ENCODE results near the gene TMEM209.

The TMEM209 gene

GRCh38 chr7:130143334-130143732, 61.9 kb downstream of the TMEM209 start:
- Histone ChIP-seq H3F3A (ENCODE audit: low read depth) (no peaks in the 10 kb centered on the region), H3K9me2 (replicated peaks; ENCODE audit: low read depth, low read length) (no peaks in the 10 kb centered on the region), H3K4me2 (ENCODE audit: low read depth, low read length, poor library complexity, severe bottlenecking) (no peak overlapping the region), H3K4me1 (ENCODE audit: insufficient read depth, low read length, poor library complexity, severe bottlenecking) (peaks cover 6% of the 10 kb centered on the region), H3K27me3 (ENCODE audit: insufficient read depth, low read length, poor library complexity, severe bottlenecking) (no peaks in the 10 kb centered on the region), H3K4me3 (ENCODE audit: low read length, poor library complexity, severe bottlenecking) (no peak overlapping the region), H3K9ac (ENCODE audit: low read depth, low read length, poor library complexity, severe bottlenecking) (no peak overlapping the region), H3K9me3 (ENCODE audit: insufficient read depth, low read depth, low read length) (no peaks in the 10 kb centered on the region), H3K36me3 (ENCODE audit: insufficient read depth, low read length) (no peaks in the 10 kb centered on the region), H2AFZ (ENCODE audit: low read length) (no peak overlapping the region), H3K79me2 (ENCODE audit: insufficient read depth, low read length) (no peaks in the 10 kb centered on the region), H4K20me1 (ENCODE audit: insufficient read depth, low read length, poor library complexity, severe bottlenecking) (no peaks in the 10 kb centered on the region)
- TF ChIP-seq EZH2phosphoT487 (IDR thresholded peaks at IDR 0.05; ENCODE audit: borderline replicate concordance) = no peak
- TF ChIP-seq, protein P1, sequence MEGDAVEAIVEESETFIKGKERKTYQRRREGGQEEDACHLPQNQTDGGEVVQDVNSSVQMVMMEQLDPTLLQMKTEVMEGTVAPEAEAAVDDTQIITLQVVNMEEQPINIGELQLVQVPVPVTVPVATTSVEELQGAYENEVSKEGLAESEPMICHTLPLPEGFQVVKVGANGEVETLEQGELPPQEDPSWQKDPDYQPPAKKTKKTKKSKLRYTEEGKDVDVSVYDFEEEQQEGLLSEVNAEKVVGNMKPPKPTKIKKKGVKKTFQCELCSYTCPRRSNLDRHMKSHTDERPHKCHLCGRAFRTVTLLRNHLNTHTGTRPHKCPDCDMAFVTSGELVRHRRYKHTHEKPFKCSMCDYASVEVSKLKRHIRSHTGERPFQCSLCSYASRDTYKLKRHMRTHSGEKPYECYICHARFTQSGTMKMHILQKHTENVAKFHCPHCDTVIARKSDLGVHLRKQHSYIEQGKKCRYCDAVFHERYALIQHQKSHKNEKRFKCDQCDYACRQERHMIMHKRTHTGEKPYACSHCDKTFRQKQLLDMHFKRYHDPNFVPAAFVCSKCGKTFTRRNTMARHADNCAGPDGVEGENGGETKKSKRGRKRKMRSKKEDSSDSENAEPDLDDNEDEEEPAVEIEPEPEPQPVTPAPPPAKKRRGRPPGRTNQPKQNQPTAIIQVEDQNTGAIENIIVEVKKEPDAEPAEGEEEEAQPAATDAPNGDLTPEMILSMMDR (conservative IDR thresholded peaks at IDR 0.05; ENCODE audit: low read length) = no peak

DNA sequence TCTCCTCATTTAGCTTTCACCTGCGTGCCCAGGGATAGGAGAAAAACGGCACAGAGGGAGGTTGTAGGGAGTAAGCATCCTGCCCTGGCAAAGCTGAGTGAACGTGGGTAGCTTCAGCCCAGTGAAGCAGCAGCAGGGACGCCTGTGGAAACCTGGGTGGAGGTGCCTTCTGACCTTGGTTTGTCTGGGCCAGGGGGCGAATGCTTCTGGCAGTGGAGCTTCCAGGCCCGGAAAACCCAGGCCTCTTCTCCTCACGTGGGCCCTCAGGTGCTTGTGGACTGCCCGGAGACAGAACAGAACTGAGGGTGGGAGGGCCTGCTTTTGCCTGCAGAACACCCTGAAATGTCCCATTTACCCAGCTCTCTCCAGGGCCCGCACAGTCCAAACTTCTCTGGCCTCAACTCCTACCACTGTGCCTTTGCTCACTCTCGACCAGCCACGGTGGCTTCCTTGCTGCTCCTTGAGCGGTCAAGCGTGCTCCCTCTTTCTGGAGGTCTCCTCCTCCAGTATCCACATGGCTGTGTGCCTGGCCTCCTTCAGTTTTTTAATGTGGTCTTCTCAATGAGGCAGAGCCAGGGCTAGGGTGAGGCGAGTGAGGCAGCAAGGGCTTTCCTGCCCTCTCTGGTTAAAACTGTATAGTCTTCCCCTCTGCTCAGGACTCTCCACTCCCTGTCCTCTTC, 62.4 kb downstream of the TMEM209 start:
- Histone ChIP-seq H3K9me2 (replicated peaks; ENCODE audit: low read depth, low read length) (no peaks in the 10 kb centered on the region), H3K27me3 (ENCODE audit: insufficient read depth, low read length, poor library complexity, severe bottlenecking) (no peaks in the 10 kb centered on the region), H3K4me2 (ENCODE audit: low read depth, low read length, poor library complexity, severe bottlenecking) (no peak overlapping the region), H3K4me3 (ENCODE audit: low read length, poor library complexity, severe bottlenecking) (no peak overlapping the region), H3K36me3 (ENCODE audit: insufficient read depth, low read length) (0 out of 2 replicates have a peak, but pooled peaks cover 2% of the 10 kb centered on the region), H3F3A (ENCODE audit: low read depth) (no peaks in the 10 kb centered on the region), H3K9ac (ENCODE audit: low read depth, low read length, poor library complexity, severe bottlenecking) (no peak overlapping the region), H2AFZ (ENCODE audit: low read length) (no peak overlapping the region), H3K79me2 (ENCODE audit: insufficient read depth, low read length) (no peaks in the 10 kb centered on the region), H4K20me1 (ENCODE audit: insufficient read depth, low read length, poor library complexity, severe bottlenecking) (no peaks in the 10 kb centered on the region), H3K4me1 (ENCODE audit: insufficient read depth, low read length, poor library complexity, severe bottlenecking) (peaks cover 6% of the 10 kb centered on the region), H3K9me3 (ENCODE audit: insufficient read depth, low read depth, low read length) (no peaks in the 10 kb centered on the region)
- TF ChIP-seq, protein P1 (conservative IDR thresholded peaks at IDR 0.05; ENCODE audit: low read length) = no peak
- TF ChIP-seq EZH2phosphoT487 (IDR thresholded peaks at IDR 0.05; ENCODE audit: borderline replicate concordance) = no peak

DNA sequence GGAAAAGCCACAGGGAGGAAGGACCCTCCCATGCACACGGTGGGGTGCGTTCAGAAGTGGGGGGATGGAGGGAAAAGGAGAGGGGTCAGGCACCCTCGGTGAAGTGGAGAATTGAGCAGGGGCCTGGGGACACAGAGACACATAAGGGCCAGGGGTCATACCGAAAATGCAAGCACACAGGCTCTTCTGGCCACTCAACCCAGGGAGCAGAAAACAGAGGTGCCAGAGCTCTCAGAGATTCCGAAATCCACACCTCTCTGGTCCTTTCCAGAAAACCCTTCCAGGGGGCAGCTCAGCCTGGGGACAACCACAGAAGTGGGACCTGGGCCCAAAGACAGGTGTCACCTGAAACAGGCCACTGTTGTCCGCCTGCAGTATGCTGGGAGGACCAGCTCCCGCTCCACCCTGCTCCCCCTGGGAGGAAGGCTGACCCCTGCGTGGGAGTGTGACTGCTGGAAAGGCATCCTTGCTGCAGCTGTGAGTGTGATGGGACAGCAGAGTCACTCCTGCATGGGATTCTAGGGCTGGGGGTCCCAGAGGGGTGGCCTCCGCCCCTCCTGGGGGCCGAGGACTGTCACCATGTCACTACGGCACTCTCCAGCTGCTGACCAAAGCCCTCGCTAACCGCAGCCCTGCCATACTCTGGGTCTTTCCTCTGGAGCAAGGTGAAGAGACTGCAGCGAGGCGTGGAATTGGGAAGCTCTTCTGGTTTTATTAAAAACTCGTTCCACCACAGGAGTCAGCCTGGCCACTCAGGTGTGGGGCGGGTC, 63.1 kb downstream of the TMEM209 start:
- no peaks in the 10 kb centered on the region for H3K9me3 ChIP-seq (ENCODE audit: insufficient read depth, low read depth, low read length)
- H3K4me3 ChIP-seq (ENCODE audit: low read length, poor library complexity, severe bottlenecking) = no peak overlapping the region
- H3K4me1 ChIP-seq (ENCODE audit: insufficient read depth, low read length, poor library complexity, severe bottlenecking) = peaks cover 7% of the 10 kb centered on the region
- H3K9ac ChIP-seq (ENCODE audit: low read depth, low read length, poor library complexity, severe bottlenecking) = no peak overlapping the region
- no peak for TF ChIP-seq EZH2phosphoT487 (IDR thresholded peaks at IDR 0.05; ENCODE audit: borderline replicate concordance)
- TF ChIP-seq, protein P1 (conservative IDR thresholded peaks at IDR 0.05; ENCODE audit: low read length) = no peak
- no peaks in the 10 kb centered on the region for H3F3A ChIP-seq (ENCODE audit: low read depth)
- no peaks in the 10 kb centered on the region for H3K79me2 ChIP-seq (ENCODE audit: insufficient read depth, low read length)
- H3K27me3 ChIP-seq (ENCODE audit: insufficient read depth, low read length, poor library complexity, severe bottlenecking) = no peaks in the 10 kb centered on the region
- no peaks in the 10 kb centered on the region for H3K9me2 ChIP-seq (replicated peaks; ENCODE audit: low read depth, low read length)
- 0 out of 2 replicates have a peak, but pooled peaks cover 5% of the 10 kb centered on the region for H3K36me3 ChIP-seq (ENCODE audit: insufficient read depth, low read length)
- H4K20me1 ChIP-seq (ENCODE audit: insufficient read depth, low read length, poor library complexity, severe bottlenecking) = no peaks in the 10 kb centered on the region
- H3K4me2 ChIP-seq (ENCODE audit: low read depth, low read length, poor library complexity, severe bottlenecking) = no peak overlapping the region
- no peak overlapping the region for H2AFZ ChIP-seq (ENCODE audit: low read length)
